K562 (cell line): ENCODE results near the gene KCNK18. TPM values are rescaled to one million over a fixed set of nuclear protein-coding genes. Genes with fewer than 3 reads are reported as not detected.
"Not testable (repeated sequence)": the region's sequence is repeated elsewhere in the genome, so short reads cannot be mapped to it uniquely, and the experiment has no call there.

Experiments
- ATAC-seq: fragments of 200-7000 bp; cut with Tn5 transposase; 3 replicates; pipeline ENCODE4 v1.9.1; 2020; ENCODE audit warnings: moderate library complexity
- BruUV-seq: library from RNA; stranded (reverse); fragments of 400-500 nt; replicated peaks from 2 replicates; lab custom pipeline; 2021; lab: Mats Ljungman, UMichigan
- CTCF ChIA-PET: fragments of 300-600 bp; formaldehyde crosslinking; extraction: SDS; loops from one replicate; lab custom pipeline; 2021; ENCODE audit warnings: low intra/inter-chr PET ratio; lab: Yijun Ruan, JAX
- POLR2A ChIA-PET: fragments of 300-600, 350-650 bp; sonication (Branson Sonifier 250); formaldehyde crosslinking; extraction: SDS; loops from one replicate; lab custom pipeline; 2021; ENCODE audit warnings: antibody characterized with exemption, inconsistent platforms; lab: Yijun Ruan, JAX
- DNase-seq, 4 experiments: peaks; one replicate each; pipeline versions ENCODE4 v3.0.0 to v3.0.0-alpha.2; 2011 to 2018; ENCODE audit warnings: low spot score in 3 of 4, mixed read lengths in 3 of 4; ENCODE audit errors: extremely low read depth in 1 of 4
- FAIRE-seq: peaks from 2 replicates; lab custom pipeline; 2011; peaks lifted over from hg19 to GRCh38; lab: Jason Lieb, UNC
- H2AFZ ChIP-seq: 2 replicates; pipeline ENCODE4 v1.6.0; 2011; ENCODE audit warnings: low read depth, low read length, control low read depth, inconsistent platforms
- H3K27ac ChIP-seq: fragments of 200-600 bp; 3 replicates; pipeline ENCODE4 v1.8.0; 2011; ENCODE audit warnings: low read depth, mild to moderate bottlenecking, control low read depth, inconsistent platforms, low read length, moderate library complexity, mixed read lengths; ENCODE audit errors: extremely low read depth
- H3K27me3 ChIP-seq, 2 experiments: fragments of 300-600 bp in 1 of 2; 2 replicates in 1 of 2; 3 replicates in 1 of 2; pipeline versions ENCODE4 v1.6.0 to v1.8.0; 2011; ENCODE audit warnings: inconsistent platforms in 2 of 2, low read length in 2 of 2, mild to moderate bottlenecking in 1 of 2, mixed read lengths in 1 of 2, moderate library complexity in 1 of 2; ENCODE audit not compliant: control insufficient read depth in 2 of 2, insufficient read depth in 2 of 2
- H3K36me3 ChIP-seq: fragments of 300-600 bp; 3 replicates; pipeline ENCODE4 v1.8.0; 2011; ENCODE audit warnings: mild to moderate bottlenecking, low read length, inconsistent platforms; ENCODE audit not compliant: control insufficient read depth, insufficient read depth
- H3K4me1 ChIP-seq, 2 experiments: fragments of 200-600 bp in 1 of 2; replicated peaks in 1 of 2; 2 replicates in 1 of 2; 3 replicates in 1 of 2; pipeline versions ENCODE4 v1.5.1 to v1.8.0; 2011; ENCODE audit warnings: inconsistent platforms in 2 of 2, low read length in 2 of 2, mild to moderate bottlenecking in 1 of 2, mixed read lengths in 1 of 2, moderate library complexity in 1 of 2; ENCODE audit not compliant: control insufficient read depth in 2 of 2, insufficient read depth in 2 of 2
- H3K4me2 ChIP-seq: 2 replicates; pipeline ENCODE4 v1.6.1; 2011; ENCODE audit warnings: low read length, control low read depth, inconsistent platforms, mixed read lengths; ENCODE audit not compliant: insufficient read depth
- H3K4me3 ChIP-seq: fragments of 200-600 bp; sonication (generic), shearing (Covaris generic); 2 replicates; pipeline ENCODE4 v1.5.1; 2016; ENCODE audit warnings: control low read depth, inconsistent platforms
- H3K79me2 ChIP-seq: fragments of 200-600 bp; 3 replicates; pipeline ENCODE4 v1.8.0; 2011; ENCODE audit warnings: low read length, inconsistent platforms; ENCODE audit not compliant: control insufficient read depth, insufficient read depth
- H3K9ac ChIP-seq, 2 experiments: 2 replicates each; pipeline versions ENCODE4 v1.6.0 to v1.6.1; 2011; ENCODE audit warnings: low read depth in 2 of 2, low read length in 2 of 2, control low read depth in 1 of 2, inconsistent platforms in 1 of 2, mild to moderate bottlenecking in 1 of 2, mixed read lengths in 1 of 2; ENCODE audit not compliant: insufficient read depth in 1 of 2
- H3K9me1 ChIP-seq: one replicate; pipeline ENCODE4 v1.6.0; 2011; ENCODE audit warnings: inconsistent platforms, mild to moderate bottlenecking, low read length, moderate library complexity; ENCODE audit not compliant: control insufficient read depth, insufficient read depth
- H3K9me3 ChIP-seq: replicated peaks from 2 replicates; pipeline ENCODE4 v1.5.1; 2011; ENCODE audit warnings: low read depth, low read length, inconsistent platforms; ENCODE audit not compliant: control insufficient read depth, insufficient read depth
- H4K20me1 ChIP-seq: replicated peaks from 2 replicates; pipeline ENCODE4 v1.6.1; 2011; ENCODE audit warnings: low read length, inconsistent platforms, mixed read lengths; ENCODE audit not compliant: control insufficient read depth, insufficient read depth
- RBM25 ChIP-seq: fragments of 200-400 bp; formaldehyde crosslinking; IDR thresholded peaks from 2 replicates; pipeline ENCODE4 v1.6.1; 2018; ENCODE audit warnings: low read length, low read depth, moderate library complexity; ENCODE audit not compliant: severe bottlenecking
- SPI1 ChIP-seq: IDR thresholded peaks from 2 replicates; pipeline ENCODE4 v1.6.1; 2011; ENCODE audit warnings: low read depth, low read length, control low read depth, borderline replicate concordance
- WGBS: fragments of 100-300 bp; shearing (Covaris generic); methylation state at CpG from one replicate; pipeline ENCODE4 v1.1.6; 2016; ENCODE audit warnings: low coverage, mixed read lengths; ENCODE audit not compliant: insufficient coverage; ENCODE audit errors: missing lambda C conversion rate; 5-methylcytosine and 5-hydroxymethylcytosine counted together
- in situ Hi-C: fragments of 300-500 bp; cut with MboI; formaldehyde crosslinking; loops from 4 replicates; pipeline ENCODE4 v1.15.0; 2018; ENCODE audit warnings: inconsistent platforms, mixed read lengths
- intact Hi-C: fragments of 100-400 bp; cut with micrococcal nuclease; formaldehyde crosslinking; loops from 2 replicates; pipeline ENCODE4 v1.14.2; 2022
- polyA plus RNA-seq, 8 experiments: library from polyadenylated mRNA; depleted of rRNA in 4 of 8; stranded (reverse) in 5 of 8; unstranded in 3 of 8; fragments of >200 nt; fragmentation: Nextera tagmentation in 2 of 8; fragmentation: Illumina TruSeq in 1 of 8; extraction: Ambion mirVana in 2 of 8; extraction: Trizol in 1 of 8; gene quantifications; 2 replicates each; pipeline versions ENCODE4 v1.2.1 to v1.2.3, GENCODE V29; 2011 to 2014; ENCODE audit warnings: inconsistent platforms in 1 of 8, missing spikeins in 1 of 8
- total RNA-seq, 7 experiments: library from RNA; depleted of rRNA in 6 of 7; stranded (reverse); fragments of >200 nt in 6 of 7; fragmentation: Illumina TruSeq in 2 of 7; extraction: Trizol in 2 of 7; gene quantifications; 2 replicates each; pipeline versions ENCODE4 v1.2.1 to v1.2.3, GENCODE V29; 2011 to 2021; ENCODE audit warnings: low replicate concordance in 1 of 7
- TF ChIP-seq, protein P1 (sequence below), 3 experiments: IDR thresholded peaks in 2 of 3; conservative IDR thresholded peaks in 1 of 3; 2 replicates each; pipeline ENCODE4 v1.5.1; 2011 to 2012; ENCODE audit warnings: low read length in 3 of 3, mild to moderate bottlenecking in 3 of 3, control low read depth in 2 of 3, improper control_type of control experiment in 1 of 3, inconsistent platforms in 1 of 3, low read depth in 1 of 3, mixed read lengths in 1 of 3, moderate library complexity in 1 of 3; ENCODE audit not compliant: insufficient read depth in 2 of 3

KCNK18 gene
- total and polyA plus RNA-seq, 9 of the 15 experiments (the other 6 are each of a cell fraction or from before 2014, with no cell fraction given) = not detected

DNA sequence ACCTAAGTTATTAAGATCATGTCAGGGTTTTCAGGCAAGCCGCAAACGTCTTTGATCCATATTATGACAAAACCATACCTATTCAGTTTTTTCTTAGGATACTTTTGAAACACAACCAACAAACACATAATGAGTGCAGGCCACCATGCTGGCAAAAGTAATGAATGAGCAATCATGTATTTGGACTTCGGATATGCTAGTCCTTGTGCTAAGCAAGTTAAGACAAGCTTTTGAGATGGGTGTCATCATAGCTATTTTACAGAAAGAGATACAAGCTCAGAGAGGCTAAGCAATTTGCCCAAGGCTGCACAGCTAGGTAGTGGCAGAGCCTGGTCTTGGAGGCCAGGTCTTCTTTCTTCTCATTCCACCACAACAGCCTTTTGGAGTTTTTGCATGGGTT is 12.5 kb upstream of the KCNK18 start:
- Histone ChIP-seq H4K20me1 (no peaks in the 10 kb centered on the region), H3K36me3 (no peaks in the 10 kb centered on the region), H2AFZ (no peak overlapping the region), H3K9ac (no peak overlapping the region), H3K79me2 (no peaks in the 10 kb centered on the region), H3K27ac (no peak overlapping the region), H3K4me3 (no peak overlapping the region), H3K4me1 (no peaks in the 10 kb centered on the region; a peak in 1 of 5 replicates), H3K4me2 (no peak overlapping the region), H3K27me3 (peaks cover 0 to 12% of the 10 kb centered on the region in 2 experiments; a peak in 3 of 5 replicates), H3K9me3 (no peaks in the 10 kb centered on the region), H3K9me1 (no peaks in the 10 kb centered on the region)
- FAIRE-seq (no peak), ATAC-seq (no peak), DNase-seq (no peak)
- BruUV-seq = no TSS peak
- ChIA-PET CTCF (interaction anchor here (0.7 kb wide), 1 partner anchor 14 kb away, joined by 3 read pairs; no protein-coding TSS in a partner anchor), POLR2A (no interaction called here)
- TF ChIP-seq SPI1 = no peak
- TF ChIP-seq RBM25 = peak; percentile 11
- intact Hi-C loops = no loop called here
- in situ Hi-C loops = no loop called here
- 0% methylated on average over 3 of the region's 3 CpGs for WGBS

DNA sequence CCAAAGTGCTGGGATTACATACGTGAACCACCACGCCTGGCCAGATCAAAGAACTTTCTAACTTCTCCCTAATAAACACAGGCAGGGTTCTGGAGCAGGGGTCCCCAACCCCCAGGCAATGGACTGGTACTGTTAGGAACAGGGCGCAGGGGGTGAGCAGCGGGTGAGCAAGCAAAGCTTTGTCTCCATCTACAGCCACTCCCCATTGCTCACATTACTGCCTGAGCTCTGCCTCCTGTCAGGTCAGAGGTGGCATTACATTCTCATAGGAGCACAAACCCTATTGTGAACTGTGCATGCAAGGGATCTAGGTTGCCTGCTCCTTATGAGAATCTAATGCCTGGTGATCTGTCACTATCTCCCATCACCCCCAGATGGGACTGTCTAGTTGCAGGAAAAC is 11.5 kb upstream of the KCNK18 start:
- H4K20me1 ChIP-seq, H3K9me3 ChIP-seq, H3K4me1 ChIP-seq, H3K36me3 ChIP-seq, FAIRE-seq, CTCF ChIA-PET, BruUV-seq, in situ Hi-C loops, POLR2A ChIA-PET, H3K9ac ChIP-seq, H3K4me3 ChIP-seq, H3K27ac ChIP-seq, H3K4me2 ChIP-seq, H2AFZ ChIP-seq, DNase-seq, H3K79me2 ChIP-seq, H3K9me1 ChIP-seq, intact Hi-C loops: not testable (repeated sequence)
- WGBS = 18% methylated on average over 4 of the region's 4 CpGs
- TF ChIP-seq, protein P1, sequence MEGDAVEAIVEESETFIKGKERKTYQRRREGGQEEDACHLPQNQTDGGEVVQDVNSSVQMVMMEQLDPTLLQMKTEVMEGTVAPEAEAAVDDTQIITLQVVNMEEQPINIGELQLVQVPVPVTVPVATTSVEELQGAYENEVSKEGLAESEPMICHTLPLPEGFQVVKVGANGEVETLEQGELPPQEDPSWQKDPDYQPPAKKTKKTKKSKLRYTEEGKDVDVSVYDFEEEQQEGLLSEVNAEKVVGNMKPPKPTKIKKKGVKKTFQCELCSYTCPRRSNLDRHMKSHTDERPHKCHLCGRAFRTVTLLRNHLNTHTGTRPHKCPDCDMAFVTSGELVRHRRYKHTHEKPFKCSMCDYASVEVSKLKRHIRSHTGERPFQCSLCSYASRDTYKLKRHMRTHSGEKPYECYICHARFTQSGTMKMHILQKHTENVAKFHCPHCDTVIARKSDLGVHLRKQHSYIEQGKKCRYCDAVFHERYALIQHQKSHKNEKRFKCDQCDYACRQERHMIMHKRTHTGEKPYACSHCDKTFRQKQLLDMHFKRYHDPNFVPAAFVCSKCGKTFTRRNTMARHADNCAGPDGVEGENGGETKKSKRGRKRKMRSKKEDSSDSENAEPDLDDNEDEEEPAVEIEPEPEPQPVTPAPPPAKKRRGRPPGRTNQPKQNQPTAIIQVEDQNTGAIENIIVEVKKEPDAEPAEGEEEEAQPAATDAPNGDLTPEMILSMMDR (IDR thresholded peaks at IDR 0.05 in 2 of 3, conservative IDR thresholded peaks at IDR 0.05 in 1 of 3; ENCODE audit: insufficient read depth in 2 of 3, low read depth in 1 of 3, low read length in 3 of 3) = peak in 2 of 3 experiments; percentile 3 to 36; a peak in 2 of 6 replicates
- peaks cover 0 to 12% of the 10 kb centered on the region in 2 experiments; a peak in 2 of 5 replicates for H3K27me3 ChIP-seq
- peak; percentile 49; the same call in 1 of the 3 replicates for ATAC-seq
